Progenitor cell of endocrine pancreas (in vitro differentiated cells): ENCODE measurements around the gene KDM4B. TPM values are rescaled to one million over a fixed set of nuclear protein-coding genes. Genes with fewer than 3 reads are reported as not detected.
A peak's percentile ranks its signal among the peaks of the same experiment; 100 is the strongest.

Experiments
- DNase-seq: peaks from one replicate; pipeline ENCODE4 v3.0.0; 2021; ENCODE audit warnings: low spot score; ENCODE audit not compliant: unreplicated experiment
- H3K27ac Mint-ChIP-seq: 2 replicates; pipeline ENCODE4 v1.8.0; 2021; ENCODE audit warnings: mild to moderate bottlenecking, moderate library complexity, mixed read lengths
- H3K27me3 Mint-ChIP-seq: 2 replicates; pipeline ENCODE4 v1.8.0; 2021; ENCODE audit warnings: mixed read lengths
- H3K36me3 Mint-ChIP-seq: 2 replicates; pipeline ENCODE4 v1.8.0; 2022; ENCODE audit warnings: mixed read lengths; ENCODE audit not compliant: insufficient read depth
- H3K4me1 Mint-ChIP-seq: 2 replicates; pipeline ENCODE4 v1.8.0; 2021; ENCODE audit warnings: low read depth, mixed read lengths
- H3K4me3 Mint-ChIP-seq: 2 replicates; pipeline ENCODE4 v1.8.0; 2021; ENCODE audit warnings: low read depth, mild to moderate bottlenecking, moderate library complexity, mixed read lengths
- H3K9me3 Mint-ChIP-seq: 2 replicates; pipeline ENCODE4 v1.8.0; 2021; ENCODE audit warnings: low read depth, mixed read lengths
- CTCF ChIP-seq: fragments of 200-600 bp; sonication (generic); IDR thresholded peaks from one replicate; pipeline ENCODE4 v1.5.0; 2021; ENCODE audit warnings: antibody characterized with exemption, mild to moderate bottlenecking; ENCODE audit not compliant: unreplicated experiment
- total RNA-seq: library from RNA; stranded (reverse); gene quantifications from 2 replicates; pipeline ENCODE4 v1.2.1, GENCODE V29; 2021

KDM4B gene
- total RNA-seq, 1 donor from 2014 or later: 59.6 TPM

- H3K36me3 Mint-ChIP-seq: peaks cover 12% of the 10 kb centered on the region
- no peak for TF ChIP-seq CTCF
- no peak overlapping the region for H3K4me3 Mint-ChIP-seq
- DNase-seq: no peak
- H3K27me3 Mint-ChIP-seq: no peaks in the 10 kb centered on the region
- no peak overlapping the region for H3K27ac Mint-ChIP-seq
- no peaks in the 10 kb centered on the region for H3K9me3 Mint-ChIP-seq
- no peaks in the 10 kb centered on the region for H3K4me1 Mint-ChIP-seq
Observed at GRCh38 chr19:5039642-5040543, 71.0 kb downstream of the KDM4B start.

- DNase-seq: no peak
- TF ChIP-seq CTCF: no peak
- Mint-ChIP-seq H3K4me3 (no peak overlapping the region), H3K27me3 (no peaks in the 10 kb centered on the region), H3K36me3 (peaks cover 12% of the 10 kb centered on the region), H3K9me3 (no peaks in the 10 kb centered on the region), H3K4me1 (peaks cover 1% of the 10 kb centered on the region), H3K27ac (no peak overlapping the region)
Observed at GRCh38 chr19:5040544-5041167, 71.7 kb downstream of the KDM4B start.

GRCh38 chr19:5041168-5041912 lies 72.4 kb downstream of the KDM4B start:
- no peak for DNase-seq
- Mint-ChIP-seq H3K36me3 (peaks cover 12% of the 10 kb centered on the region), H3K27me3 (no peaks in the 10 kb centered on the region), H3K27ac (no peak overlapping the region), H3K4me1 (peaks cover 8% of the 10 kb centered on the region), H3K9me3 (no peaks in the 10 kb centered on the region), H3K4me3 (no peak overlapping the region)
- TF ChIP-seq CTCF: no peak

GRCh38 chr19:5041913-5042187 lies 72.9 kb downstream of the KDM4B start:
- H3K27ac Mint-ChIP-seq: no peak overlapping the region
- H3K4me1 Mint-ChIP-seq: peaks cover 13% of the 10 kb centered on the region
- no peaks in the 10 kb centered on the region for H3K27me3 Mint-ChIP-seq
- H3K36me3 Mint-ChIP-seq: peaks cover 12% of the 10 kb centered on the region
- DNase-seq: no peak
- TF ChIP-seq CTCF: no peak
- no peaks in the 10 kb centered on the region for H3K9me3 Mint-ChIP-seq
- no peak overlapping the region for H3K4me3 Mint-ChIP-seq

- Mint-ChIP-seq H3K4me3 (no peak overlapping the region), H3K9me3 (no peaks in the 10 kb centered on the region), H3K27me3 (no peaks in the 10 kb centered on the region), H3K36me3 (peaks cover 12% of the 10 kb centered on the region), H3K4me1 (peaks cover 13% of the 10 kb centered on the region), H3K27ac (peak overlapping the region; percentile 25)
- no peak for DNase-seq
- no peak for TF ChIP-seq CTCF
Observed at GRCh38 chr19:5042556-5042955, 73.6 kb downstream of the KDM4B start.
